COLO668 (cell line): ENCODE results near the gene PER1.

Experiments used
- DNase-seq: peaks from one replicate; lab custom pipeline; 2025; ENCODE audit not compliant: unreplicated experiment; lab: John Stamatoyannopoulos, UW

The PER1 gene

GRCh38 chr17:8095361-8095760, 56.8 kb downstream of the PER1 start:
- no peak for DNase-seq

- DNase-seq = no peak
These were observed 61.0 kb downstream of the PER1 start for GRCh38 chr17:8091033-8091687.
